Activated gamma-delta T cell treated with Interleukin-2 at 50 U/mL for 16 hours (primary cell): ENCODE measurements around the gene CCL18.
"Not testable (repeated sequence)": the region's sequence is repeated elsewhere in the genome, so short reads cannot be mapped to it uniquely, and the experiment has no call there.

Experiments
- DNase-seq: peaks from one replicate; pipeline ENCODE4 v3.0.0-alpha.2; 2020

Gene CCL18

GRCh38 chr17:36072431-36073121 is 8.5 kb downstream of the CCL18 start:
- peak; percentile 69 for DNase-seq

GRCh38 chr17:36074365-36074764 is 10.3 kb downstream of the CCL18 start:
- DNase-seq = no peak

- DNase-seq = not testable (repeated sequence)
These were observed 17.8 kb downstream of the CCL18 start for GRCh38 chr17:36081681-36082471.

- peak; percentile 66 for DNase-seq
These were observed 18.5 kb downstream of the CCL18 start for GRCh38 chr17:36082482-36083120.

- DNase-seq = not testable (repeated sequence)
These were observed 19.6 kb downstream of the CCL18 start for GRCh38 chr17:36083691-36084090.

- DNase-seq = no peak
These were observed 21.7 kb downstream of the CCL18 start for GRCh38 chr17:36085765-36086164.

- no peak for DNase-seq
These were observed 22.7 kb downstream of the CCL18 start for GRCh38 chr17:36086791-36087190.

GRCh38 chr17:36087471-36087870 is 23.4 kb downstream of the CCL18 start:
- not testable (repeated sequence) for DNase-seq

GRCh38 chr17:36087897-36088572 is 24.0 kb downstream of the CCL18 start:
- not testable (repeated sequence) for DNase-seq

GRCh38 chr17:36088670-36089338 is 24.7 kb downstream of the CCL18 start:
- no peak for DNase-seq

GRCh38 chr17:36089339-36089865 is 25.3 kb downstream of the CCL18 start:
- no peak for DNase-seq

GRCh38 chr17:36089888-36090836 is 26.1 kb downstream of the CCL18 start, which contains the start of gene CCL3:
Gene CCL3 (minus strand): TSS chr17:36090143. CDS start chr17:36090058, 85 bp downstream.
- no peak for DNase-seq

GRCh38 chr17:36092230-36092629 is 28.2 kb downstream of the CCL18 start:
- DNase-seq = no peak

GRCh38 chr17:36092715-36093114 is 28.6 kb downstream of the CCL18 start:
- not testable (repeated sequence) for DNase-seq

GRCh38 chr17:36094232-36094631 is 30.2 kb downstream of the CCL18 start:
- DNase-seq = no peak

GRCh38 chr17:36094746-36095145 is 30.7 kb downstream of the CCL18 start:
- DNase-seq = no peak

GRCh38 chr17:36095992-36096391 is 31.9 kb downstream of the CCL18 start:
- no peak for DNase-seq

- not testable (repeated sequence) for DNase-seq
These were observed 34.9 kb downstream of the CCL18 start for GRCh38 chr17:36099004-36099403.

GRCh38 chr17:36103401-36103975 is 39.4 kb downstream of the CCL18 start, which contains the start of gene CCL4:
Gene CCL4 (plus strand): TSS chr17:36103827. CDS start chr17:36103906, 79 bp downstream.
- DNase-seq = peak; percentile 59

GRCh38 chr17:36104246-36104645 is 40.2 kb downstream of the CCL18 start:
- DNase-seq = not testable (repeated sequence)
